GM21360 (cell line): ENCODE results near the gene HSPBP1.

Experiments used
- ATAC-seq: cut with Tn5 transposase; IDR thresholded peaks from one replicate; pipeline ENCODE4 v1.9.1; 2021; ENCODE audit warnings: mild to moderate bottlenecking, moderate library complexity; ENCODE audit not compliant: unreplicated experiment

Gene HSPBP1

GRCh38 chr19:55255618-55256423 is 24.1 kb downstream of the HSPBP1 start:
- no peak for ATAC-seq

- no peak for ATAC-seq
These were observed 25.3 kb downstream of the HSPBP1 start for GRCh38 chr19:55254625-55254977.

GRCh38 chr19:55253842-55254624 is 25.9 kb downstream of the HSPBP1 start:
- peak; percentile 42 for ATAC-seq

GRCh38 chr19:55252760-55253663 is 26.9 kb downstream of the HSPBP1 start:
- no peak for ATAC-seq

DNA sequence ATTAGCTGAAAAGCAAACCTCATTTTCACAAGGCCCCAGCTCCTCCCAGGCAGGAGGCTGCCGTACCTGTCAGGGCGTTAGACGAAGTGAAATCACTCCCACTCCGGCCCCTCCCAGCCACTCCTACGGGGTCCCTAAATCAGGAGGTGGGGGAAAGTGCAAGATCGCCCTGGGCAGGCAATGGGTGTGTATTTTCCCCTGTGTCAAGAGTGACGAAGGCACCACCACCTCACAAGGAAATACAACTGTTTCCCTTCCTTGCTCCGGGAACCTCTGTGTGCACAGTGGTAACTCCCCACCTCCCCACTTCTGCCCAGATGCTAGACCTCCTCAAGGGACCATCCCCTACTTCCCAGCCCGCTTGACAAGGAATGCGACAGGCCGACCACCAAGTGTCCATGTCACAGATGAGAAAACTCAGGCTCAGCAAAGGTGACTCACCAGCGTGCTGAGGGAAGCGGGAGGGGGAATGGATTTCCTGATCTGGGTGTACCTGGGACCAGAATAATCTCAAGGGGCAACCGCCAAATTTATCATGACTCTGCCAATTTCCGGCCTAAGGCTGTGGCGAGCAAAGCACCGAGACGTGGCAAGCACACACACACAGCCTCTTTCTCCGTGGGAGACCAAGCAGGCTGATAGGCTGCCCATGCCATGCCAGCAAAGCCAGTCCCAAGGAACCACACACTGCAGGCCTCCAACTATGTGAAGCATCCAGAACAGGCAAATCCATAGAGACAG is 28.4 kb downstream of the HSPBP1 start:
- ATAC-seq: no peak

GRCh38 chr19:55250262-55251036 is 29.5 kb downstream of the HSPBP1 start:
- ATAC-seq: no peak

GRCh38 chr19:55249841-55250240 is 30.1 kb downstream of the HSPBP1 start:
- ATAC-seq: no peak

DNA sequence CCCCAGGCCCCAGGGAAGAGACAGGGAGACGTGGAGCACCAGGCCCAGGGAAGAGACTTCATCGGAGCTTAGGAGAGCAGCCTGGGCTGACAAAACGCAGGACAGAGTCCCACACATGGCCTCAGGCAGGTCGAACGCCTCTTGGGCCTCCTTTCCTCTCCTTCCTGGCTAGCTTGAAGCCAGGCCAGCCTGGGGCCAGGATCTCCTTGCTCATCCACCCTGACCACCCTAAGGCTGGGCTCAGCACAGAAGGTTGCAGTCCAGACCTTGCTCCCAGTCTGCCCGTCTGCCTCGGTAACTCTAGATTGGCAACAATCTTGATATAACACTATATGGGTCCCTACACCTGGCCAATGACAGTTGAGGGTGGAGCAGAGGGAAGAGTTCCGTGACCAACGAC is 31.2 kb downstream of the HSPBP1 start:
- ATAC-seq: no peak

- no peak for ATAC-seq
These were observed 31.7 kb downstream of the HSPBP1 start for GRCh38 chr19:55248166-55248675.

- no peak for ATAC-seq
These were observed 32.2 kb downstream of the HSPBP1 start for GRCh38 chr19:55247621-55248099.

GRCh38 chr19:55246462-55247451 is 33.2 kb downstream of the HSPBP1 start:
- no peak for ATAC-seq

GRCh38 chr19:55245236-55245904 is 34.5 kb downstream of the HSPBP1 start:
- ATAC-seq: no peak

DNA sequence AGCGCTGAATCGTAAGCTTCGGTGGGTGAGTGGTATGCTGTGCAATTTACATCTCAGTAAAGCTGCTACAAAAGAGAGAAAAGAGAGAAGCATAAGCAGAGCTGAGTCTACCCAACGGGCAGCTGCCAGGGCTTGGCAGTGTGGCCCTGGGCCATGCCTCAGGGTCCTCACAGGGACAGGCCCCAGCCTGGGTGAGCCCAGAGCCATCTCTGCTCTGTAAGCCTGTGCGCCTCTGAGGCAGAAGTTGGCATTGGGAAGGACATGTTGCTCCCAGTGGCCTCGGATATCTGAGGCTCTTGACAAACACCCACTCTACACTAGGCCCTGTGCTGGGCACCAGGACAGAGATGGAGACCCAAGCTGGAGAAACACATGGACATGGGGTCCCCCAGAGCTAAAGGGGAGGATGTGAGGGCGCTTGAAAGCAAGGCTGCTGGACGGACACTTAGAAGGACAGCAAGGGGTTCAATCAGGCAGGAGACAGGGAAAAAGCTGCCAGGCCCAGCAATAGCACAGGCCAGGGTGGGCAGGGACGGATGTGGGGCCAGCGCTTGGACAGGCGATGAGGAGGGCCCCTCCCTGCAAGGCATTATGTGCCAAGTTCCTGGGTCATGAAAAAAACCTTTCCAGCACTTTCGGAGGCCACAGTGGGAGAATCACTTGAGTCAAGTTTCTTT is 35.8 kb downstream of the HSPBP1 start:
- no peak for ATAC-seq

DNA sequence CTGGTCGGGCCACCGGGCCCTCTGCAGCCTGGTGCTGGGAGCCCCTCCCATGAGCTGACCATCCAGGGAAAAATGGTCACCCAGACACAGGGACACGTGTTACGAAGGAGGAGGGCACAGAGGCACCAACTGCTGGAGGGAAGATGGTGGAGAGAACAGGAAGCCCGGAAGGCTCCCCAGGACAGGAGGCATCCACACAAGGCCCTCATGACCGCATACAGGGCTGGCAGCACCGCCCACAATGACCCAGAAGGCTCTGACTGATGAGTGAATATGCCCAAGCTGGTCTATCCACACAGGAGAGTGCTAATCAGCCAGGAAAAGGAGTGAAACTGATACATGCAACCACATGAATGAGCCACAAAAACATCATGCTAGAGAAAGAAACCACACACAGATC is 37.4 kb downstream of the HSPBP1 start:
- no peak for ATAC-seq

GRCh38 chr19:55241935-55242464 is 37.9 kb downstream of the HSPBP1 start:
- no peak for ATAC-seq

DNA sequence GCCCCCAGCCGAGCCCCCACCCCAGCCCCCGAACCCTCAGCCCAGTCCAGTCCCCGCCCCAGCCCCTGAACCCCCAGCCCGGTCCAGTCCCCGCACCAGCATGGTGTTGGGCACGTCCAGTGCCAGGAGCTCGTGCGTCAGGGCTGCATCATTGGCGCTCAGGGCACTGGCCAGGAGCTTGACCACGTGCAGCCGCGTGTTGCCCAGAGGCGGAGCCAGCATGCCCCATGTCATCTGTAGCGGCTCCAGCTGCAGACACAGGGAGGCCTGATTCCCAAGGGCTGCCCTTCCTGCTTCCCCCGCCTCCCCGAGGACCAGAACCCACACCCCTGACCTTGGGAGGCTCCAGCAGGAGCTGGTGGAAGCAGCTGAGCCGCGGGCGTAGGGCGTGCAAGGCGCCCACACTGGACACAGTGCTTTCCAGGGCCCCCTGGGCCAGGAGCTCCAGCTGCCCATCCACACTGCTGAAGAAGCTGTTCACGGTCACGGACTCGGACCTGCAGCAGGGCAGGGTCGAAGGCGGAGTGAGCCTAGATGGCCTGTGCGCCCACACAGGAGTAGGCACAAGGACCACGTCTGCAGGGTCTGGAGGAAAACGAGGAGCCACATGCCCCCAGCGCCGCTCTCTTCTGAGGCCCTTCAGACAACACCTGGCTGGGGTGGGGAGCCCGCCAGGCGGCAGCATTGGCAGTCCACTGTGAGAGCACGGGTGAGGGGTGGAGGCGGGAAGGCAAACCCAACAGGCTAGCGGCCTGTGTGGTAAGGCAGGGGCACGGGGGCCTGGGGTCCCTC is 38.6 kb downstream of the HSPBP1 start:
- no peak for ATAC-seq
